Mesenchymal stem cell (in vitro differentiated cells and primary cell): ENCODE data around the gene DSCAML1.

Source experiments
- DNase-seq: peaks from one replicate; pipeline ENCODE4 v3.0.0-alpha.2; 2013
- H2AFZ ChIP-seq: one replicate; pipeline ENCODE4 v1.6.1; 2013; ENCODE audit warnings: low read depth, mild to moderate bottlenecking, control low read depth, inconsistent platforms, low read length, moderate library complexity
- H2AK5ac ChIP-seq: 2 replicates; pipeline ENCODE4 v1.6.1; 2013; ENCODE audit warnings: low read length, moderate library complexity, mild to moderate bottlenecking, inconsistent platforms; ENCODE audit not compliant: severe bottlenecking
- H2BK120ac ChIP-seq: one replicate; pipeline ENCODE4 v1.6.1; 2013; ENCODE audit warnings: low read depth, mild to moderate bottlenecking, inconsistent platforms, low read length, moderate library complexity
- H2BK12ac ChIP-seq, 2 experiments: one replicate each; pipeline ENCODE4 v1.6.1; 2013; ENCODE audit warnings: inconsistent platforms in 2 of 2, low read length in 2 of 2, mild to moderate bottlenecking in 2 of 2, moderate library complexity in 2 of 2, control low read depth in 1 of 2
- H2BK15ac ChIP-seq: one replicate; pipeline ENCODE4 v1.6.1; 2013; ENCODE audit warnings: mild to moderate bottlenecking, low read depth, inconsistent platforms; ENCODE audit not compliant: poor library complexity, severe bottlenecking
- H2BK5ac ChIP-seq: 2 replicates; pipeline ENCODE4 v1.6.1; 2013; ENCODE audit warnings: low read depth, mild to moderate bottlenecking, low read length, control low read depth, inconsistent platforms; ENCODE audit not compliant: poor library complexity, severe bottlenecking
- H3K14ac ChIP-seq, 2 experiments: one replicate each; pipeline ENCODE4 v1.6.1; 2013; ENCODE audit warnings: inconsistent platforms in 2 of 2, low read length in 2 of 2, control low read depth in 1 of 2, mild to moderate bottlenecking in 1 of 2, moderate library complexity in 1 of 2
- H3K18ac ChIP-seq, 2 experiments: one replicate each; pipeline ENCODE4 v1.6.1; 2013; ENCODE audit warnings: inconsistent platforms in 2 of 2, low read length in 2 of 2, control low read depth in 1 of 2, low read depth in 1 of 2, mild to moderate bottlenecking in 1 of 2
- H3K23ac ChIP-seq, 2 experiments: one replicate each; pipeline ENCODE4 v1.6.1; 2013; ENCODE audit warnings: inconsistent platforms in 2 of 2, low read length in 2 of 2, mild to moderate bottlenecking in 2 of 2, moderate library complexity in 2 of 2, control low read depth in 1 of 2
- H3K27ac ChIP-seq: 2 replicates; pipeline ENCODE4 v1.5.1; 2013; ENCODE audit warnings: mild to moderate bottlenecking, moderate library complexity, low read length, control low read depth, inconsistent platforms; ENCODE audit not compliant: poor library complexity, severe bottlenecking
- H3K27me3 ChIP-seq, 2 experiments: 2 replicates each; pipeline versions ENCODE4 v1.6.1 to v1.7.0; 2013; ENCODE audit warnings: low read length in 2 of 2, mild to moderate bottlenecking in 2 of 2, moderate library complexity in 2 of 2, control low read depth in 1 of 2, inconsistent platforms in 1 of 2; ENCODE audit not compliant: control insufficient read depth in 1 of 2, insufficient read depth in 1 of 2
- H3K36me3 ChIP-seq, 2 experiments: 2 replicates each; pipeline versions ENCODE4 v1.6.1 to v1.7.0; 2013; ENCODE audit warnings: low read length in 2 of 2, control low read depth in 1 of 2, inconsistent platforms in 1 of 2, low read depth in 1 of 2, mild to moderate bottlenecking in 1 of 2; ENCODE audit not compliant: insufficient read depth in 2 of 2, control insufficient read depth in 1 of 2
- H3K4ac ChIP-seq, 2 experiments: one replicate each; pipeline ENCODE4 v1.6.1; 2013; ENCODE audit warnings: inconsistent platforms in 2 of 2, low read length in 2 of 2, mild to moderate bottlenecking in 2 of 2, moderate library complexity in 2 of 2, control low read depth in 1 of 2, low read depth in 1 of 2
- H3K4me1 ChIP-seq: 2 replicates; pipeline ENCODE4 v1.6.1; 2013; ENCODE audit warnings: low read depth, low read length, control low read depth; ENCODE audit not compliant: control insufficient read depth, insufficient read depth
- H3K4me2 ChIP-seq: 2 replicates; pipeline ENCODE4 v1.6.1; 2013; ENCODE audit warnings: low read length, mild to moderate bottlenecking, inconsistent platforms; ENCODE audit not compliant: poor library complexity, severe bottlenecking
- H3K4me3 ChIP-seq, 2 experiments: 2 replicates each; pipeline versions ENCODE4 v1.5.1 to v1.7.0; 2013; ENCODE audit warnings: low read length in 2 of 2, mild to moderate bottlenecking in 2 of 2, control low read depth in 1 of 2, low read depth in 1 of 2; ENCODE audit not compliant: insufficient read depth in 1 of 2
- H3K79me1 ChIP-seq: replicated peaks from 2 replicates; pipeline ENCODE4 v1.6.1; 2013; ENCODE audit warnings: mild to moderate bottlenecking, control low read depth, low read length, inconsistent platforms; ENCODE audit not compliant: poor library complexity, severe bottlenecking
- H3K9ac ChIP-seq: 2 replicates; pipeline ENCODE4 v1.7.0; 2013; ENCODE audit warnings: mild to moderate bottlenecking, low read length, moderate library complexity
- H3K9me3 ChIP-seq: 2 replicates; pipeline ENCODE4 v1.7.0; 2013; ENCODE audit warnings: mild to moderate bottlenecking, low read length; ENCODE audit not compliant: control insufficient read depth
- H4K8ac ChIP-seq: one replicate; pipeline ENCODE4 v1.6.1; 2013; ENCODE audit warnings: inconsistent platforms, mild to moderate bottlenecking, low read length, moderate library complexity
- H4K91ac ChIP-seq: one replicate; pipeline ENCODE4 v1.6.1; 2013; ENCODE audit warnings: mild to moderate bottlenecking, low read length, inconsistent platforms
- WGBS: methylation state at CpG from one replicate; pipeline ENCODE4 v1.1.7; 2013; ENCODE audit warnings: mixed read lengths; 5-methylcytosine and 5-hydroxymethylcytosine counted together

The DSCAML1 gene

GRCh38 chr11:117421476-117421875 lies 375.5 kb downstream of the DSCAML1 start:
- no peak overlapping the region for H3K23ac ChIP-seq
- H3K4me1 ChIP-seq = peaks cover 7% of the 10 kb centered on the region
- no peaks in the 10 kb centered on the region for H3K36me3 ChIP-seq
- H2BK120ac ChIP-seq = no peak overlapping the region
- no peak overlapping the region for H2BK12ac ChIP-seq
- H3K9ac ChIP-seq = no peak overlapping the region
- H3K14ac ChIP-seq = no peak overlapping the region
- H3K18ac ChIP-seq = no peak overlapping the region
- no peak overlapping the region for H2AK5ac ChIP-seq
- no peak overlapping the region for H2AFZ ChIP-seq
- peaks cover 35 to 43% of the 10 kb centered on the region in 2 experiments for H3K27me3 ChIP-seq
- H3K27ac ChIP-seq = no peak overlapping the region
- H4K8ac ChIP-seq = no peak overlapping the region
- H3K4me2 ChIP-seq = no peak overlapping the region
- H3K79me1 ChIP-seq = no peaks in the 10 kb centered on the region
- no peak overlapping the region for H3K4ac ChIP-seq
- no peak overlapping the region for H4K91ac ChIP-seq
- H3K9me3 ChIP-seq = no peaks in the 10 kb centered on the region
- no peak overlapping the region for H2BK15ac ChIP-seq
- H2BK5ac ChIP-seq = no peak overlapping the region
- WGBS = 87% methylated on average over 6 of the region's 7 CpGs
- H3K4me3 ChIP-seq = no peak overlapping the region
- DNase-seq = no peak

DNA sequence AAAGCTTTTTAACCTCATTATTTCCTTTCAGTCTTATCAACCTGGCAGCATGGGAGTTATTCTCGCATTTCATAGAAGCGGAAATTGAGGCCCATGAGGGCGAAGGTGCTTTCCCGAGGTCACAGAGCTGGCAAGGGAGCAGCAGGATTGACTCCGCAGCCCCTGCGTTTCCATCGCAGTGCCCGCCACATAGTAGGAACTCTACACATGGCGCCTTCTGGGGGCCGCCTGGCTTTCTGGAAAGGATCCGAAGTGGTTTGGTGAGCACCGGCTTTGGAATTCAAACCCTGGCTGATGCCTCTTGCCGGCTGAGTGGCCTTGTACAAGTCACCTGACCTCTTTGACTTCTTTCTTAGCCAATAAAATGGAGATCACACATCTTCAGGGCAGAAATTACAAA lies 376.0 kb downstream of the DSCAML1 start:
- H3K23ac ChIP-seq = no peak overlapping the region

DNA sequence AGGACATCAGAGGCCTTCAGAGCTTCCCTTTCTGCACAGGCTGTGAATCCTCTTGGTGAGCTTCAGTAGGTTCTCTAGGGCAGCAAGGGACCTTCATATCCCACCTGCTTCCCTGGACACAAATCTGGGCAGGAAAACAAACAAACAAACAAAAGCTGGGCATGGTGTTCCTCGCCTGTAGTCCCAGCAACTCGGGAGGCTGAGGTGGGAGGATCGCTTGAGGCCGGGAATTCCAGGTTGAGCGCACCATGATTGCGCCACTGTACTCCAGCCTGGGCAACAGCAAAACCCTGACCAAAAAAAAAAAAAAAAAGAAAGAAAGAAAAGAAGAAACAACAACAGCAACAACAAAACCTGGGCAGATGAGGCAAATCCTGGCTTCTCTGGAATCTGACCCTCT lies 376.4 kb downstream of the DSCAML1 start:
- WGBS = 82% methylated on average over 3 of the region's 6 CpGs
- Histone ChIP-seq H2AK5ac (no peak overlapping the region), H3K4ac (no peak overlapping the region), H2BK12ac (no peak overlapping the region), H3K18ac (no peak overlapping the region), H4K91ac (no peak overlapping the region), H3K9ac (no peak overlapping the region), H4K8ac (no peak overlapping the region), H3K23ac (no peak overlapping the region), H2AFZ (no peak overlapping the region), H2BK120ac (no peak overlapping the region), H2BK15ac (no peak overlapping the region), H3K79me1 (no peaks in the 10 kb centered on the region), H3K4me1 (peaks cover 4% of the 10 kb centered on the region), H3K27ac (no peak overlapping the region), H3K4me3 (no peak overlapping the region), H3K9me3 (no peaks in the 10 kb centered on the region), H2BK5ac (no peak overlapping the region), H3K14ac (no peak overlapping the region), H3K27me3 (peaks cover 32 to 35% of the 10 kb centered on the region in 2 experiments), H3K36me3 (no peaks in the 10 kb centered on the region), H3K4me2 (no peak overlapping the region)
- DNase-seq = no peak

More for the DNA sequence above, 376.0 kb downstream of the DSCAML1 start:
- Histone ChIP-seq H3K9ac (no peak overlapping the region), H2BK5ac (no peak overlapping the region), H4K8ac (no peak overlapping the region), H3K79me1 (no peaks in the 10 kb centered on the region), H3K14ac (no peak overlapping the region), H3K27me3 (peaks cover 35 to 40% of the 10 kb centered on the region in 2 experiments), H3K4ac (no peak overlapping the region), H3K9me3 (no peaks in the 10 kb centered on the region), H3K4me1 (peaks cover 4% of the 10 kb centered on the region), H3K18ac (no peak overlapping the region), H3K27ac (no peak overlapping the region), H3K4me2 (no peak overlapping the region), H4K91ac (no peak overlapping the region), H2BK15ac (no peak overlapping the region), H2BK120ac (no peak overlapping the region), H3K36me3 (no peaks in the 10 kb centered on the region), H3K4me3 (no peak overlapping the region), H2AFZ (no peak overlapping the region), H2BK12ac (no peak overlapping the region), H2AK5ac (no peak overlapping the region)
- no peak for DNase-seq
- WGBS = 87% methylated on average over 13 of the region's 13 CpGs

DNA sequence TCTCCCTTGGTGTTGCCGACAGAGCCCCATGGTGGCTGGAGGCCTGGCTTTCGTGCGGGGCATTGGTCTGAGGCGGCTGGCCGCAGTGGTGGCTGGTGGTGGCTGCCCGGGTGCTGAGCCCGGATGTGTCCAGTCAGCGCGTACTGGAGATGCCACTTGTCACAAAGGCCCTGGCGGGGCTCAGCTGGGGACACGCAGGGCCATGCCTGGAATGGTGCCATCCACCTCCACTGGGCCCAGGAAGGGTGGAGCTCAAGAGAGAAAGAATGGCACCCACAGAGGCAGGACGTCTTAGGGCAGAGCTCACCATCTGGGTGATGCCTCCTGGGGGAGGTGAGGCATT lies 376.9 kb downstream of the DSCAML1 start:
- no peak overlapping the region for H3K27ac ChIP-seq
- H3K36me3 ChIP-seq = no peaks in the 10 kb centered on the region
- 94% methylated on average over 12 of the region's 12 CpGs for WGBS
- no peak overlapping the region for H3K4me3 ChIP-seq
- no peak overlapping the region for H2AK5ac ChIP-seq
- no peak overlapping the region for H4K8ac ChIP-seq
- no peak overlapping the region for H3K4ac ChIP-seq
- no peak overlapping the region for H2BK5ac ChIP-seq
- peaks cover 31 to 34% of the 10 kb centered on the region in 2 experiments for H3K27me3 ChIP-seq
- no peak for DNase-seq
- no peaks in the 10 kb centered on the region for H3K9me3 ChIP-seq
- H3K23ac ChIP-seq = no peak overlapping the region
- H3K18ac ChIP-seq = no peak overlapping the region
- H4K91ac ChIP-seq = no peak overlapping the region
- H2BK12ac ChIP-seq = no peak overlapping the region
- H3K9ac ChIP-seq = no peak overlapping the region
- no peak overlapping the region for H2BK120ac ChIP-seq
- H2AFZ ChIP-seq = no peak overlapping the region
- no peak overlapping the region for H3K14ac ChIP-seq
- no peak overlapping the region for H3K4me2 ChIP-seq
- H3K79me1 ChIP-seq = no peaks in the 10 kb centered on the region
- H2BK15ac ChIP-seq = no peak overlapping the region
- H3K4me1 ChIP-seq = peaks cover 4% of the 10 kb centered on the region
